Hepatocyte (in vitro differentiated cells): Measurements from ENCODE around the gene RASA3.

Experiments used
- EZH2 ChIP-seq: fragments of 200-600 bp; sonication (generic); IDR thresholded peaks from 2 replicates; pipeline ENCODE4 v1.6.1; 2016; ENCODE audit warnings: antibody characterized with exemption, mild to moderate bottlenecking, borderline replicate concordance
- EZH2phosphoT487 ChIP-seq: fragments of 200-600 bp; sonication (generic); IDR thresholded peaks from one replicate; pipeline ENCODE4 v1.6.1; 2018; ENCODE audit warnings: antibody characterized with exemption, mild to moderate bottlenecking, low read depth, moderate library complexity; ENCODE audit not compliant: unreplicated experiment, severe bottlenecking
- TF ChIP-seq, protein P1 (sequence below): fragments of 200-600 bp; sonication (generic); IDR thresholded peaks from 2 replicates; pipeline ENCODE4 v1.5.1; 2016; ENCODE audit warnings: antibody characterized with exemption, mild to moderate bottlenecking; ENCODE audit not compliant: poor library complexity

DNA sequence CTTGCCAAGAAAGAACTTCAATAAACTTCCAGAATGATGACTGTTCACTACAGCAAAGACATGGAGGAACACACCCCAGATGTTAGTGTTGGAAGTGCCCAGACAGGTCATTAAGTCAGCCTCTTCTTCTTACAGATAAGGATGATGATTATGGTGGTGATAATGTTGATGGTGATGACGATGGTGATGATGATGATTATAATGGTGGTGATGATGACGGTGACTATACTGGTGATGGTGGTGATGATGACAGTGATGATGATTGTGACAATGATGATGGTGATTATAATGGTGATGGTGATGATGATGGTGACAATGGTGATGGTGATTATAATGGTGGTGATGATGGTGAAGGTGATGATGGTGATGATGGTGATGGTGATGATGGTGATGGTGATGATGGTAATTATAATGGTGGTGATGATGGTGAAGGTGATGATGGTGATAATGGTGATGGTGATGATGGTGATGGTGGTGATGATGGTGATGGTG is 167.0 kb downstream of the RASA3 start:
- TF ChIP-seq, protein P1, sequence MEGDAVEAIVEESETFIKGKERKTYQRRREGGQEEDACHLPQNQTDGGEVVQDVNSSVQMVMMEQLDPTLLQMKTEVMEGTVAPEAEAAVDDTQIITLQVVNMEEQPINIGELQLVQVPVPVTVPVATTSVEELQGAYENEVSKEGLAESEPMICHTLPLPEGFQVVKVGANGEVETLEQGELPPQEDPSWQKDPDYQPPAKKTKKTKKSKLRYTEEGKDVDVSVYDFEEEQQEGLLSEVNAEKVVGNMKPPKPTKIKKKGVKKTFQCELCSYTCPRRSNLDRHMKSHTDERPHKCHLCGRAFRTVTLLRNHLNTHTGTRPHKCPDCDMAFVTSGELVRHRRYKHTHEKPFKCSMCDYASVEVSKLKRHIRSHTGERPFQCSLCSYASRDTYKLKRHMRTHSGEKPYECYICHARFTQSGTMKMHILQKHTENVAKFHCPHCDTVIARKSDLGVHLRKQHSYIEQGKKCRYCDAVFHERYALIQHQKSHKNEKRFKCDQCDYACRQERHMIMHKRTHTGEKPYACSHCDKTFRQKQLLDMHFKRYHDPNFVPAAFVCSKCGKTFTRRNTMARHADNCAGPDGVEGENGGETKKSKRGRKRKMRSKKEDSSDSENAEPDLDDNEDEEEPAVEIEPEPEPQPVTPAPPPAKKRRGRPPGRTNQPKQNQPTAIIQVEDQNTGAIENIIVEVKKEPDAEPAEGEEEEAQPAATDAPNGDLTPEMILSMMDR, result no peak
- TF ChIP-seq EZH2 (no peak), EZH2phosphoT487 (no peak)
